Astrocyte (in vitro differentiated cells and primary cell): ENCODE data around the gene CASKIN2.

Experiments used
- EZH2 ChIP-seq: IDR thresholded peaks from 2 replicates; pipeline ENCODE4 v1.6.1; 2012; ENCODE audit warnings: mild to moderate bottlenecking, low read length, inconsistent platforms; ENCODE audit not compliant: insufficient read depth
- TF ChIP-seq, protein P1 (sequence below): IDR thresholded peaks from 2 replicates; pipeline ENCODE4 v1.5.1; 2011; ENCODE audit warnings: low read depth, mild to moderate bottlenecking, inconsistent platforms, low read length, moderate library complexity; ENCODE audit not compliant: insufficient read depth

DNA sequence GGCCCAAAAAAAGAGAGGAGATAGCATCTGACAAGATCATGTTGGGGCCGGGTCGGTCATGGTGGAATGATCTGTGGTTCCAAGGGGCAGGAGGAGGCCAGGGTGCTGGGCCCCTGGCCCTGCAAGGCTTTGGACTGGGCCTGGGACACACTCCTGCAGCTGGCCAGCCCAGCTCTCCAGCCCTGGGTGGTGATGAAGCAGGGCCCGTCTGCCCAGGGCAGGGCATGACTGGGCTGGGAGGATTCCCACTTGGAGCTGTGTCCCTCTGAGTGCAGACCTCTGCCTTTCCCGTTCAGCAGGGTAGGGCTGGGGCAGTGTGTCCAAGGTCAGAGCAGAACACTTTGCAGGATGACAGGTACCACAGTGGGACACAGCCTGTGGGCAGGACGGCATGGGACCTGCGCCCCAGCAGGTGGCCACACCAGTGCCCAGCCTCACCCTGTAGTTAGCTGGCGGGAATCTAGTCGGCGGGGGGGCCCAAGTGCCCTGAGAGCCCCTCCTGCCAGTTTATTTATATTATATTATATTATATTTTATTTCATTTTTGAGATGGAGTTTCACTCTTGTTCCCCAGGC, 44.7 kb upstream of the CASKIN2 start:
- TF ChIP-seq, protein P1, sequence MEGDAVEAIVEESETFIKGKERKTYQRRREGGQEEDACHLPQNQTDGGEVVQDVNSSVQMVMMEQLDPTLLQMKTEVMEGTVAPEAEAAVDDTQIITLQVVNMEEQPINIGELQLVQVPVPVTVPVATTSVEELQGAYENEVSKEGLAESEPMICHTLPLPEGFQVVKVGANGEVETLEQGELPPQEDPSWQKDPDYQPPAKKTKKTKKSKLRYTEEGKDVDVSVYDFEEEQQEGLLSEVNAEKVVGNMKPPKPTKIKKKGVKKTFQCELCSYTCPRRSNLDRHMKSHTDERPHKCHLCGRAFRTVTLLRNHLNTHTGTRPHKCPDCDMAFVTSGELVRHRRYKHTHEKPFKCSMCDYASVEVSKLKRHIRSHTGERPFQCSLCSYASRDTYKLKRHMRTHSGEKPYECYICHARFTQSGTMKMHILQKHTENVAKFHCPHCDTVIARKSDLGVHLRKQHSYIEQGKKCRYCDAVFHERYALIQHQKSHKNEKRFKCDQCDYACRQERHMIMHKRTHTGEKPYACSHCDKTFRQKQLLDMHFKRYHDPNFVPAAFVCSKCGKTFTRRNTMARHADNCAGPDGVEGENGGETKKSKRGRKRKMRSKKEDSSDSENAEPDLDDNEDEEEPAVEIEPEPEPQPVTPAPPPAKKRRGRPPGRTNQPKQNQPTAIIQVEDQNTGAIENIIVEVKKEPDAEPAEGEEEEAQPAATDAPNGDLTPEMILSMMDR, result no peak
- no peak for TF ChIP-seq EZH2
